ENCODE data around the gene ITGA7. TPM values are rescaled to one million over a fixed set of nuclear protein-coding genes. Genes with fewer than 3 reads are reported as not detected.

The ITGA7 gene
- total RNA-seq, 1 experiment from 2014 or later: 2.5 TPM

DNA sequence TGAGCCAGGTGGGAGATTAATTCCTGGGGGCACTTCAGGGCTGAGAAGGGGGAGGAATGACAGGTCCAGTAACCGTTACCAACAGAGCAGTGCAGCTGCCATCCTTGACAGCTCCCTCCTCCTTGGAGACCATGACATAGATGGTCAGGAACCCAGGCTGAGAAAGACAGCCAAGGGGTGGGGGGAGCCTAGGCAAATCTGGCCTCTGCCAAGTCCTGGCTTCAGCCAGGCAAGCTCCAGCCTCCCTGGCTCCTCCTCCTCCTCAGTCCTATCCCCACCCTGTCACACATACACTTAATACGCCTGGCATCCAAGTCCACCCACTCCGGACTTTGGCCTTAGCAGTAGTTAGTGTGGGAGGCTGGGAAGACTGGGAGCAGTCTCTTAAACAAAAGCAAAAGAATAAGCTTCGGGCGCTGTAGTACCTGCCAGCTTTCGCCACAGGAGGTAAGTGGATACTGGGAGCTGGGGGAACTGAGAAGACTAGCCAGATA, 12.4 kb upstream of the ITGA7 start, which contains the start of gene RDH5:
Gene RDH5 (plus strand): TSS at position 323 of the 494 bp plus-strand sequence. CDS start 792 bp downstream, outside the sequence.
- POLR2A ChIA-PET: no interaction called here
- Histone ChIP-seq H3K36me3 (ENCODE audit: control insufficient read depth, insufficient read depth, low read length) (peaks cover 4% of the 10 kb centered on the region), H3K27ac (ENCODE audit: low read length) (no peak within 1 kb of the TSS; the same call in 1 of the 2 replicates), H3K27me3 (ENCODE audit: control insufficient read depth, insufficient read depth, low read length) (no peaks in the 10 kb centered on the region), H3K4me1 (ENCODE audit: control insufficient read depth, insufficient read depth, low read length) (peaks cover 32% of the 10 kb centered on the region), H3K4me3 (ENCODE audit: low read depth in 2 of 2, low read length in 2 of 2) (no peak within 1 kb of the TSS), H3K9me3 (ENCODE audit: control insufficient read depth, insufficient read depth, low read depth, low read length) (no peaks in the 10 kb centered on the region)
- intact Hi-C loops (cut with micrococcal nuclease; ENCODE audit: unreplicated experiment): loop anchor here (2.0 to 10.0 kb wide), 3 partner anchors 39 to 525 kb away; a partner anchor contains a TSS
- no TSS peak for BruUV-seq (replicated peaks)
- CTCF ChIA-PET: interaction anchor here (0.6 to 1.2 kb wide), 5 partner anchors 17 to 432 kb away, joined by 3 to 6 read pairs (median 4); a partner anchor contains a TSS
- TF ChIP-seq, protein P1, sequence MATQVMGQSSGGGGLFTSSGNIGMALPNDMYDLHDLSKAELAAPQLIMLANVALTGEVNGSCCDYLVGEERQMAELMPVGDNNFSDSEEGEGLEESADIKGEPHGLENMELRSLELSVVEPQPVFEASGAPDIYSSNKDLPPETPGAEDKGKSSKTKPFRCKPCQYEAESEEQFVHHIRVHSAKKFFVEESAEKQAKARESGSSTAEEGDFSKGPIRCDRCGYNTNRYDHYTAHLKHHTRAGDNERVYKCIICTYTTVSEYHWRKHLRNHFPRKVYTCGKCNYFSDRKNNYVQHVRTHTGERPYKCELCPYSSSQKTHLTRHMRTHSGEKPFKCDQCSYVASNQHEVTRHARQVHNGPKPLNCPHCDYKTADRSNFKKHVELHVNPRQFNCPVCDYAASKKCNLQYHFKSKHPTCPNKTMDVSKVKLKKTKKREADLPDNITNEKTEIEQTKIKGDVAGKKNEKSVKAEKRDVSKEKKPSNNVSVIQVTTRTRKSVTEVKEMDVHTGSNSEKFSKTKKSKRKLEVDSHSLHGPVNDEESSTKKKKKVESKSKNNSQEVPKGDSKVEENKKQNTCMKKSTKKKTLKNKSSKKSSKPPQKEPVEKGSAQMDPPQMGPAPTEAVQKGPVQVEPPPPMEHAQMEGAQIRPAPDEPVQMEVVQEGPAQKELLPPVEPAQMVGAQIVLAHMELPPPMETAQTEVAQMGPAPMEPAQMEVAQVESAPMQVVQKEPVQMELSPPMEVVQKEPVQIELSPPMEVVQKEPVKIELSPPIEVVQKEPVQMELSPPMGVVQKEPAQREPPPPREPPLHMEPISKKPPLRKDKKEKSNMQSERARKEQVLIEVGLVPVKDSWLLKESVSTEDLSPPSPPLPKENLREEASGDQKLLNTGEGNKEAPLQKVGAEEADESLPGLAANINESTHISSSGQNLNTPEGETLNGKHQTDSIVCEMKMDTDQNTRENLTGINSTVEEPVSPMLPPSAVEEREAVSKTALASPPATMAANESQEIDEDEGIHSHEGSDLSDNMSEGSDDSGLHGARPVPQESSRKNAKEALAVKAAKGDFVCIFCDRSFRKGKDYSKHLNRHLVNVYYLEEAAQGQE (IDR thresholded peaks at IDR 0.05; ENCODE audit: insufficient read depth in 1 of 2, low read depth in 2 of 2, low read length in 1 of 2): no peak
- TF ChIP-seq, protein P2, sequence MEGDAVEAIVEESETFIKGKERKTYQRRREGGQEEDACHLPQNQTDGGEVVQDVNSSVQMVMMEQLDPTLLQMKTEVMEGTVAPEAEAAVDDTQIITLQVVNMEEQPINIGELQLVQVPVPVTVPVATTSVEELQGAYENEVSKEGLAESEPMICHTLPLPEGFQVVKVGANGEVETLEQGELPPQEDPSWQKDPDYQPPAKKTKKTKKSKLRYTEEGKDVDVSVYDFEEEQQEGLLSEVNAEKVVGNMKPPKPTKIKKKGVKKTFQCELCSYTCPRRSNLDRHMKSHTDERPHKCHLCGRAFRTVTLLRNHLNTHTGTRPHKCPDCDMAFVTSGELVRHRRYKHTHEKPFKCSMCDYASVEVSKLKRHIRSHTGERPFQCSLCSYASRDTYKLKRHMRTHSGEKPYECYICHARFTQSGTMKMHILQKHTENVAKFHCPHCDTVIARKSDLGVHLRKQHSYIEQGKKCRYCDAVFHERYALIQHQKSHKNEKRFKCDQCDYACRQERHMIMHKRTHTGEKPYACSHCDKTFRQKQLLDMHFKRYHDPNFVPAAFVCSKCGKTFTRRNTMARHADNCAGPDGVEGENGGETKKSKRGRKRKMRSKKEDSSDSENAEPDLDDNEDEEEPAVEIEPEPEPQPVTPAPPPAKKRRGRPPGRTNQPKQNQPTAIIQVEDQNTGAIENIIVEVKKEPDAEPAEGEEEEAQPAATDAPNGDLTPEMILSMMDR (IDR thresholded peaks at IDR 0.05): no peak
- TF ChIP-seq POLR2AphosphoS5 (IDR thresholded peaks at IDR 0.05; ENCODE audit: low read depth, low read length) (no peak), TCF7L2 (IDR thresholded peaks at IDR 0.05; ENCODE audit: low read depth, low read length) (no peak), SIN3A (IDR thresholded peaks at IDR 0.05; ENCODE audit: borderline replicate concordance, insufficient read depth, low read depth, low read length) (no peak)
- in situ Hi-C loops (cut with HindIII; ENCODE audit: low pct_unique_long_range_greater_than_20kb, low sequenced_read_pairs): no loop called here
- ATAC-seq (no peak), DNase-seq (ENCODE audit: low read depth, low spot score) (no peak)

DNA sequence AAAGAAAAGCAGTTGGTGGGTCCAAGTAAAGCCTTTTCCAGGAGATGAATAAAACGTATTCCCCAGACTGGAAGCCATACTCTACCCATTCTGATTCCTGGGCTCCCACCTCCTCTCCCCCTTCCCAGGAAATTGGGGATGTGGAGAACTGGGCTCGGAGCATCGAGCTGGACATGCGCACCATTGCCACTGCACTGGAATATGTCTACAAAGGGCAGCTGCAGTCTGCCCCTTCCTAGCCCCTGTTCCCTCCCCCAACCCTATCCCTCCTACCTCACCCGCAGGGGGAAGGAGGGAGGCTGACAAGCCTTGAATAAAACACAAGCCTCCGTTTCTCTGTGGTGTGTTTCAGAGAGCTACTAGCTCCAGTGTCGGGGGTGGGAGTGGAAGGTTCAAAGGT, 11.7 kb upstream of the ITGA7 start:
- intact Hi-C loops (cut with micrococcal nuclease; ENCODE audit: unreplicated experiment) (no loop called here), in situ Hi-C loops (cut with HindIII; ENCODE audit: low pct_unique_long_range_greater_than_20kb, low sequenced_read_pairs) (no loop called here)
- CTCF ChIA-PET: interaction anchor here (0.9 to 1.2 kb wide), 3 partner anchors 18 to 38 kb away, joined by 3 to 4 read pairs (median 3); a partner anchor contains a TSS
- H3K27me3 ChIP-seq (ENCODE audit: control insufficient read depth, insufficient read depth, low read length): no peaks in the 10 kb centered on the region
- peaks cover 2% of the 10 kb centered on the region; the same call in 1 of the 2 replicates for H3K36me3 ChIP-seq (ENCODE audit: control insufficient read depth, insufficient read depth, low read length)
- BruUV-seq (replicated peaks): no TSS peak
- no peaks in the 10 kb centered on the region for H3K9me3 ChIP-seq (ENCODE audit: control insufficient read depth, insufficient read depth, low read depth, low read length)
- no peak overlapping the region for H3K27ac ChIP-seq (ENCODE audit: low read length)
- H3K4me3 ChIP-seq (ENCODE audit: low read depth in 2 of 2, low read length in 2 of 2): no peak overlapping the region
- DNase-seq (ENCODE audit: low read depth, low spot score): no peak
- POLR2A ChIA-PET: interaction anchor here (0.6 kb wide), 1 partner anchor 31 kb away, joined by 11 read pairs; no protein-coding TSS in a partner anchor
- no peak for ATAC-seq
- H3K4me1 ChIP-seq (ENCODE audit: control insufficient read depth, insufficient read depth, low read length): peaks cover 29% of the 10 kb centered on the region
- no peak for TF ChIP-seq POLR2AphosphoS5 (IDR thresholded peaks at IDR 0.05; ENCODE audit: low read depth, low read length)
- TF ChIP-seq, protein P2 (IDR thresholded peaks at IDR 0.05): no peak
- TF ChIP-seq TCF7L2 (IDR thresholded peaks at IDR 0.05; ENCODE audit: low read depth, low read length): no peak
- no peak for TF ChIP-seq SIN3A (IDR thresholded peaks at IDR 0.05; ENCODE audit: borderline replicate concordance, insufficient read depth, low read depth, low read length)
- TF ChIP-seq, protein P1 (IDR thresholded peaks at IDR 0.05; ENCODE audit: insufficient read depth in 1 of 2, low read depth in 2 of 2, low read length in 1 of 2): no peak

Measured in Panc1 (cell line).